Type B pancreatic cell (in vitro differentiated cells): ENCODE measurements around the gene PJA2. TPM values are rescaled to one million over a fixed set of nuclear protein-coding genes. Genes with fewer than 3 reads are reported as not detected.

Source experiments
- DNase-seq: peaks from one replicate; pipeline ENCODE4 v3.0.0; 2021; ENCODE audit warnings: mixed read lengths; ENCODE audit not compliant: unreplicated experiment; ENCODE audit errors: extremely low spot score
- H3K27ac Mint-ChIP-seq: 2 replicates; pipeline ENCODE4 v1.8.0; 2021; ENCODE audit warnings: mild to moderate bottlenecking, mixed read lengths
- H3K27me3 Mint-ChIP-seq: 2 replicates; pipeline ENCODE4 v1.8.0; 2021; ENCODE audit warnings: mixed read lengths
- H3K36me3 Mint-ChIP-seq: 2 replicates; pipeline ENCODE4 v1.8.0; 2021; ENCODE audit warnings: mixed read lengths
- H3K4me1 Mint-ChIP-seq: one replicate; pipeline ENCODE4 v1.8.0; 2021; ENCODE audit warnings: mixed read lengths; ENCODE audit not compliant: unreplicated experiment
- H3K4me3 Mint-ChIP-seq: 2 replicates; pipeline ENCODE4 v1.8.0; 2021; ENCODE audit warnings: mild to moderate bottlenecking, mixed read lengths
- H3K9me3 Mint-ChIP-seq: 2 replicates; pipeline ENCODE4 v1.8.0; 2021; ENCODE audit warnings: mixed read lengths
- total RNA-seq: library from RNA; stranded (reverse); gene quantifications from 2 replicates; pipeline ENCODE4 v1.2.1, GENCODE V29; 2021; ENCODE audit warnings: low replicate concordance
- TF ChIP-seq, protein P1 (sequence below): fragments of 200-600 bp; sonication (generic); conservative IDR thresholded peaks from 2 replicates; pipeline ENCODE4 v1.5.0; 2021; ENCODE audit warnings: antibody characterized with exemption, mild to moderate bottlenecking

PJA2 gene
- total RNA-seq, 1 donor from 2014 or later, result 79.9 TPM

DNA sequence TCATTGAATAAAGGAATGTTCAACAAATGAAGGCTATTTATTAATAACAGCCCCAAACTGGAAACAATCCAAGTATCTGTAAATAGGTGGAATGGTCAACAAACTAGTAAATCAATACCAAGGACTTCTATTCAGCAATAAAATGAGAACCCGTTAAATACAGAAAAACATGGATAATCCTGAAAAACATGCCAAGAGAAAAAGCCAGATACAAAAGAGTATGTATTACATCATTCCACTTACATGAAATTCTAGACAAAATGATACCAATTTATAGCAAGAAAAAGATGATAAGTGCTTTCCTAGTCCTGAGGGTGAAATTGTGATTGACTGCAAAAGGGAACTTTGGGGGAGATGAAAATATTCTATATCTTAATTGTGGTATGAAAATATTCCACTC, 3.1 kb downstream of the PJA2 start:
- DNase-seq, result no peak
- Mint-ChIP-seq H3K36me3 (peaks cover 13% of the 10 kb centered on the region), H3K27me3 (no peaks in the 10 kb centered on the region), H3K9me3 (no peaks in the 10 kb centered on the region), H3K4me3 (peak overlapping the region; percentile 67), H3K27ac (no peak overlapping the region), H3K4me1 (peaks cover 15% of the 10 kb centered on the region)
- TF ChIP-seq, protein P1, sequence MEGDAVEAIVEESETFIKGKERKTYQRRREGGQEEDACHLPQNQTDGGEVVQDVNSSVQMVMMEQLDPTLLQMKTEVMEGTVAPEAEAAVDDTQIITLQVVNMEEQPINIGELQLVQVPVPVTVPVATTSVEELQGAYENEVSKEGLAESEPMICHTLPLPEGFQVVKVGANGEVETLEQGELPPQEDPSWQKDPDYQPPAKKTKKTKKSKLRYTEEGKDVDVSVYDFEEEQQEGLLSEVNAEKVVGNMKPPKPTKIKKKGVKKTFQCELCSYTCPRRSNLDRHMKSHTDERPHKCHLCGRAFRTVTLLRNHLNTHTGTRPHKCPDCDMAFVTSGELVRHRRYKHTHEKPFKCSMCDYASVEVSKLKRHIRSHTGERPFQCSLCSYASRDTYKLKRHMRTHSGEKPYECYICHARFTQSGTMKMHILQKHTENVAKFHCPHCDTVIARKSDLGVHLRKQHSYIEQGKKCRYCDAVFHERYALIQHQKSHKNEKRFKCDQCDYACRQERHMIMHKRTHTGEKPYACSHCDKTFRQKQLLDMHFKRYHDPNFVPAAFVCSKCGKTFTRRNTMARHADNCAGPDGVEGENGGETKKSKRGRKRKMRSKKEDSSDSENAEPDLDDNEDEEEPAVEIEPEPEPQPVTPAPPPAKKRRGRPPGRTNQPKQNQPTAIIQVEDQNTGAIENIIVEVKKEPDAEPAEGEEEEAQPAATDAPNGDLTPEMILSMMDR, result no peak

DNA sequence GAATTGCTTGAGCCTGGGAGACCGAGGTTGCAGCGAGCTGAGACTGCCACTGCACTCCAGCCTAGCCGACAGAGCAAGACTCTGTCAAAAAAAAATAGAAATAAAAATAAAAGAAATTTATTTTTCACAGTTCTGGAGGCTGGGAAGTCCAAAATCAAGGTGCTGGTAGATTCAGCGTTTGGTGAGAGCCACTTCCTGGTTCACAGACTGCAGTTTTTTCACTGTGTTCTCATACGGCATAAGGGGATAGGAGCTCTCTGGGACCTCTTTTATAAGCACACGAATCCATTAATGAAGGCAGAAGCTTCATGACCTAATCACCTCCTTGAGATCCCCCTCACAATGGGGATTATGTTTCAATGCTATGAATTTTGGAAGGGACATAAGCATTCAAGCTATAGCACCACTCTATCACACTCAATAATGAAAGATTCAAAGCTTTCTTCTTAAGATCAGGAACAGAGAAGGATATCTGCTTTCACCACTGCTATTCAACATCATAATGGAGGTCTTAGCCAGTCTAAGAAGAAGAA, 5.3 kb downstream of the PJA2 start:
- TF ChIP-seq, protein P1, result no peak
- Mint-ChIP-seq H3K27ac (no peak overlapping the region), H3K4me3 (no peak overlapping the region), H3K27me3 (no peaks in the 10 kb centered on the region), H3K36me3 (peaks cover 22% of the 10 kb centered on the region), H3K9me3 (no peaks in the 10 kb centered on the region), H3K4me1 (peaks cover 20% of the 10 kb centered on the region)
- DNase-seq, result no peak

DNA sequence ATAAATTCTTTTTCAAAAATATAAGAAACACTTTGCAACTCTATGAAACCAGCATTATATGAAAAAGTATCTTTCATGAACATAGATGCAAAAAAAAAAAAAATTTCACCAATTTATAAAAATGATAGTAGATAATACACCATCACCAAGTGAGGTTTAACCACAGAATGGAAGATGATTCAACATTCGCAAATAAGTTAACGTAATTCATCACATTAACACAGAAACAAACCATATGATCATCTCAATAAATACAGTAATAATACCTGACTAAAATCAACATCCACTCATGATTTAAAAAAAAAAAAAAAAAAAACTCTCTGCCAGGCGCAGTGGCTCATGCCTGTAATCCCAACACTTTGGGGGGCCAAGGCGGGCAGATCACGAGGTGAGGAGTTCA, 6.3 kb downstream of the PJA2 start:
- H3K36me3 Mint-ChIP-seq, result peaks cover 25% of the 10 kb centered on the region
- no peak overlapping the region for H3K4me3 Mint-ChIP-seq
- H3K9me3 Mint-ChIP-seq, result no peaks in the 10 kb centered on the region
- H3K4me1 Mint-ChIP-seq, result peaks cover 23% of the 10 kb centered on the region
- TF ChIP-seq, protein P1, result no peak
- no peaks in the 10 kb centered on the region for H3K27me3 Mint-ChIP-seq
- no peak for DNase-seq
- H3K27ac Mint-ChIP-seq, result no peak overlapping the region

DNA sequence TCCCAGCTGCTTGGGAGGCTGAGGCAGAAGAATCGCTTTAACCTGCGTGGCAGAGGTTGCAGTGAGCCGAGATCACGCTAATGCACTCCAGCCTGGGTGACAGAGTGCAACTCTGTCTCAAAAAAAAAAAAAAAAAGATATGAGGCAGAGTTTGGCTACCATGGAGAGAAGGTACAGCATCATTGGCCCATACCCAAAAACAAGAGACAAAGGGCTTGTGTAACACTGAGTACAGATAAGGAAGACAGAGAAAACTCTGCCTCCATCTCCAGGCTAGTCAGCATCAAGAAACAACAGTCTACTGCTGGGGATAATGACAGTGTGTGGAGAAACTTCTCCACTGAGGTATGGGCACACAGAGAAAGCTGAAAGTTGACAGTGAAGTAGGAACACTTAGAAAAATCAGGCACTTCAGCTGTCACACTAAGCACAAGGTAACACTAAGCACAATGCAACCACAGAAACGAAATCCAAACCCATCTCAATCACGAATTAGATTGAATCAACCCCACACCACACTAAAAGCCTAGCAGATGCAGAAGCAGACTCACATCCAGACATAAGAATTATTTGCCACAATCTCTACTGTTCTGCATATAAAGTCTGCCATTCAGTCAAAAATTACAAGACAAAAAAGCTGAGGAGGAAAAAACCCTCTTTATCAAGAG, 10.5 kb downstream of the PJA2 start:
- peak overlapping the region; percentile 42 for H3K27ac Mint-ChIP-seq
- DNase-seq, result no peak

DNA sequence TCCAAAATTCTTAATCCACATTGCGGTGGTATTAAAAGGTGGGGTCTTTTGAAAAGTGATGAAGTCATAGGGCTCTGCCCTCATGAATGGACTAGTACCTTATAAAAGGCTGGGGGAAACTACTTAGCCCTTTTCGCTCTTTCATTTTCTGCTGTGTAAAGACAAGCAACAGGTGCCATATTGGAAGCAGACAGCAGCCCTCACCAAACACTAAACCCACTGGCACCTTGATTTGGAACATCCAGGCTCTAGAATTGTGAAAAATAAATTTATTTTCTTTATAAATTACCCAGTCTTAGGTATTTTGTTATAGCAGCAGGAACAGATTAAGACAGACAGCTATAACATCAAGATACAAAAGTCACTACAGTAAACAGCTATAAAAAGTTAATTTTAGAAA, 12.8 kb downstream of the PJA2 start:
- TF ChIP-seq, protein P1, result no peak
- no peak for DNase-seq
- H3K27ac Mint-ChIP-seq, result no peak overlapping the region
- H3K4me1 Mint-ChIP-seq, result peaks cover 15% of the 10 kb centered on the region
- H3K27me3 Mint-ChIP-seq, result no peaks in the 10 kb centered on the region
- peaks cover 30% of the 10 kb centered on the region for H3K36me3 Mint-ChIP-seq
- H3K9me3 Mint-ChIP-seq, result peaks cover 5% of the 10 kb centered on the region
- H3K4me3 Mint-ChIP-seq, result no peak overlapping the region

More for the DNA sequence above, 10.5 kb downstream of the PJA2 start:
- Mint-ChIP-seq H3K9me3 (no peaks in the 10 kb centered on the region), H3K4me1 (peaks cover 19% of the 10 kb centered on the region), H3K4me3 (no peak overlapping the region), H3K27me3 (no peaks in the 10 kb centered on the region), H3K36me3 (peaks cover 28% of the 10 kb centered on the region)
- TF ChIP-seq, protein P1, result no peak
